Gastrocnemius medialis (tissue), 4 donors: ENCODE measurements around the gene ARHGAP26. TPM values are rescaled to one million over a fixed set of nuclear protein-coding genes. Genes with fewer than 3 reads are reported as not detected.

Experiments used
- ATAC-seq, 2 donors: fragments of 150-250 bp; one replicate each; pipeline ENCODE4 v1.9.1; 2016
- DNase-seq, 2 donors: peaks; one replicate each; pipeline ENCODE4 v3.0.0-alpha.2; 2019
- H3K27ac ChIP-seq, 4 donors: fragments of 200-600 bp; sonication (generic); 1 replicate in 1 of 4; 2 replicates in 3 of 4; pipeline ENCODE4 v1.5.1; 2016 to 2018; ENCODE audit warnings: mild to moderate bottlenecking in 2 of 4, moderate library complexity in 1 of 4
- H3K27me3 ChIP-seq, 3 donors: fragments of 200-600 bp; sonication (generic) in 2 of 3; 1 replicate in 1 of 3; 2 replicates in 2 of 3; pipeline versions ENCODE4 v1.5.1 to v1.6.0; 2016 to 2019; ENCODE audit warnings: mild to moderate bottlenecking in 1 of 3, moderate library complexity in 1 of 3
- H3K36me3 ChIP-seq, 2 donors: fragments of 200-600 bp; sonication (generic) in 1 of 2; one replicate each; pipeline ENCODE4 v1.5.1; 2017 to 2018
- H3K4me1 ChIP-seq, 2 donors: fragments of 200-600 bp; sonication (generic) in 1 of 2; one replicate each; pipeline ENCODE4 v1.5.1; 2016 to 2017; ENCODE audit warnings: mild to moderate bottlenecking in 2 of 2
- H3K4me3 ChIP-seq, 4 donors: fragments of 200-600 bp; sonication (generic) in 3 of 4; 1 replicate in 1 of 4; 2 replicates in 3 of 4; pipeline ENCODE4 v1.5.1; 2016 to 2019; ENCODE audit warnings: mild to moderate bottlenecking in 2 of 4
- H3K9me3 ChIP-seq, 3 donors: fragments of 200-600 bp; sonication (generic) in 2 of 3; 1 replicate in 1 of 3; 2 replicates in 2 of 3; pipeline ENCODE4 v1.5.1; 2016 to 2019
- POLR2A ChIP-seq, 2 donors: fragments of 450-650 bp; IDR thresholded peaks; one replicate each; pipeline ENCODE4 v1.6.1; 2017; ENCODE audit warnings: antibody characterized with exemption in 2 of 2, mild to moderate bottlenecking in 2 of 2, moderate library complexity in 2 of 2
- in situ Hi-C, 4 donors: fragments of 200-750 bp; cut with MboI; loops; one replicate each; pipeline versions ENCODE4 v1.15.0 to v1.8.0; 2017; ENCODE audit warnings: low sequenced_read_pairs in 4 of 4
- intact Hi-C: fragments of 100-400 bp; cut with DNase I; formaldehyde crosslinking; loops from one replicate; pipeline ENCODE4 v1.15.1; 2023; ENCODE audit warnings: low total_unique reads
- total RNA-seq, 4 donors: library from RNA; depleted of rRNA; stranded (reverse); fragments of >200 nt; gene quantifications; one replicate each; pipeline versions ENCODE4 v1.1.0 to v1.2.3, GENCODE V29; 2016
- TF ChIP-seq, protein P1 (sequence below), 5 experiments: fragments of 450-650 bp in 3 of 5; fragments of 200-600 bp in 2 of 5; sonication (generic) in 2 of 5; IDR thresholded peaks in 4 of 5; conservative IDR thresholded peaks in 1 of 5; 1 replicate in 4 of 5; 2 replicates in 1 of 5; pipeline ENCODE4 v1.5.1; 2016 to 2019; ENCODE audit warnings: antibody characterized with exemption in 5 of 5, mild to moderate bottlenecking in 3 of 5, moderate library complexity in 3 of 5

Gene ARHGAP26
- total RNA-seq, 4 donors from 2014 or later = 9.1 to 22.4 (median 13.4) TPM

DNA sequence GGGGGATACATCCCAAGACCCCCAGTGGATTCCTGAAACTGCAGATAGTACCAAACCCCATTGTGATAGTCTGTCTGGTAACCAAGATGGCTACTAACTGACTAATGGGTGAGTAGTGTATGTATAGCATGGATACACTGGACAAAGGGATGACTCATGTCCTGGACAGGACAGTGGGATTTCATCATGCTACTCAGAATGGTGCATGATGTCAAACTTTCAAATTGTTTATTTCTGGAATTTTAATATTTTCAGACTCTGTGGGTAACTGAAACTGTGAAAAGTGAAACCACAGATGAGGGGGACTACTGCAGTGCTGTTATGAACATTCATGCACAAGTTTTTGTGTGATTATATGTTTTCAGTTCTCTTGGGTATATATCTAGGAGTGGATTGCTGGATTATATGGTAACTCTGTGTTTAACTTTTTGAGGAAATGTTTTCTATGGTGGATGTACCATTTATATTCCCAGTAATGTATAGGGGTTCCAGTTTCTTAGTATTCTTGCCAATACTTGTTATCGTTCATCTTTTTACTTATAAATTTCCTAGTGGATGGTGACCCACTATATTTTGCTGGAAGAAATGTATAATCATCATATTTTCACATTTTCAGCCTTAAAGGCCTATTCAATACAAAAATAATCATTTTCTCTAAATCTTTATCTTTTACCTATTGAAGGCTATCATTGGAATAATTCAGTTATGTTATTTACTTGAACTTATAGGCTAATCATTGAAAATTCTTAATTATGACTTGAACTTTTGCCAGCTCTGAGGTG is 492.4 kb downstream of the ARHGAP26 start:
- in situ Hi-C loops = no loop called here
- H3K9me3 ChIP-seq = no peaks in the 10 kb centered on the region
- no peaks in the 10 kb centered on the region for H3K4me1 ChIP-seq
- intact Hi-C loops = no loop called here
- DNase-seq (no peak), ATAC-seq (peak; percentile 54 to 78)
- no peak overlapping the region for H3K4me3 ChIP-seq
- H3K27ac ChIP-seq = no peak overlapping the region
- TF ChIP-seq, protein P1, sequence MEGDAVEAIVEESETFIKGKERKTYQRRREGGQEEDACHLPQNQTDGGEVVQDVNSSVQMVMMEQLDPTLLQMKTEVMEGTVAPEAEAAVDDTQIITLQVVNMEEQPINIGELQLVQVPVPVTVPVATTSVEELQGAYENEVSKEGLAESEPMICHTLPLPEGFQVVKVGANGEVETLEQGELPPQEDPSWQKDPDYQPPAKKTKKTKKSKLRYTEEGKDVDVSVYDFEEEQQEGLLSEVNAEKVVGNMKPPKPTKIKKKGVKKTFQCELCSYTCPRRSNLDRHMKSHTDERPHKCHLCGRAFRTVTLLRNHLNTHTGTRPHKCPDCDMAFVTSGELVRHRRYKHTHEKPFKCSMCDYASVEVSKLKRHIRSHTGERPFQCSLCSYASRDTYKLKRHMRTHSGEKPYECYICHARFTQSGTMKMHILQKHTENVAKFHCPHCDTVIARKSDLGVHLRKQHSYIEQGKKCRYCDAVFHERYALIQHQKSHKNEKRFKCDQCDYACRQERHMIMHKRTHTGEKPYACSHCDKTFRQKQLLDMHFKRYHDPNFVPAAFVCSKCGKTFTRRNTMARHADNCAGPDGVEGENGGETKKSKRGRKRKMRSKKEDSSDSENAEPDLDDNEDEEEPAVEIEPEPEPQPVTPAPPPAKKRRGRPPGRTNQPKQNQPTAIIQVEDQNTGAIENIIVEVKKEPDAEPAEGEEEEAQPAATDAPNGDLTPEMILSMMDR (IDR thresholded peaks at IDR 0.05 in 4 of 5, conservative IDR thresholded peaks at IDR 0.05 in 1 of 5) = no peak
- TF ChIP-seq POLR2A (IDR thresholded peaks at IDR 0.05) = no peak
- no peaks in the 10 kb centered on the region for H3K27me3 ChIP-seq
- no peaks in the 10 kb centered on the region for H3K36me3 ChIP-seq

DNA sequence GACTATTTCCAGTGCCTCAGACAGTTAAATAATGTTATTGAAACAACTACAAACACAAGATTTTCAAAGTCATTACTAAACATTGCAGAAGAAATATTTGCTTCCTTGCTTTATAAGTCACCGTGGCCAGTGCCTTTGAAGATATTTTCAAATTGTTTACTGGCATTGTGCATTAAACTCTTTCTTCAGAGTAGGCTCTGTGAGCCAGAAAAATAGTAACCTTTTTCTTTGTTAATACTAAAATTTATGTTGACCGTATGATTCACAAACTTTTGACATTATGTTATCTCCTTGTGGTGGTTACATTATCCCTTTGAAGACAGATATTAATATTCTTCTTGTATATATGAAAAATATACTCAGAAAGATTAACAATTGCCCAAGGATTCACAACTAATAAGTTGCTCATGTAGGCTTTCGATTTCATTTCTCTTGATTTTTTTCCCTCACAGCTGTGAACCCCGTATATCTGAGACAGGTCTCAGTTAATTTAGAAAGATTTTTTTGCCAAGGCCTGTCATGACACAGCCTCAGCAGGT is 493.2 kb downstream of the ARHGAP26 start:
- no peaks in the 10 kb centered on the region for H3K36me3 ChIP-seq
- no peaks in the 10 kb centered on the region for H3K4me1 ChIP-seq
- in situ Hi-C loops (no loop called here), intact Hi-C loops (no loop called here)
- H3K9me3 ChIP-seq = no peaks in the 10 kb centered on the region
- H3K4me3 ChIP-seq = no peak overlapping the region
- ATAC-seq (no peak), DNase-seq (no peak)
- no peaks in the 10 kb centered on the region for H3K27me3 ChIP-seq
- no peak for TF ChIP-seq POLR2A (IDR thresholded peaks at IDR 0.05)
- TF ChIP-seq, protein P1 (IDR thresholded peaks at IDR 0.05 in 4 of 5, conservative IDR thresholded peaks at IDR 0.05 in 1 of 5) = no peak
- H3K27ac ChIP-seq = no peak overlapping the region

DNA sequence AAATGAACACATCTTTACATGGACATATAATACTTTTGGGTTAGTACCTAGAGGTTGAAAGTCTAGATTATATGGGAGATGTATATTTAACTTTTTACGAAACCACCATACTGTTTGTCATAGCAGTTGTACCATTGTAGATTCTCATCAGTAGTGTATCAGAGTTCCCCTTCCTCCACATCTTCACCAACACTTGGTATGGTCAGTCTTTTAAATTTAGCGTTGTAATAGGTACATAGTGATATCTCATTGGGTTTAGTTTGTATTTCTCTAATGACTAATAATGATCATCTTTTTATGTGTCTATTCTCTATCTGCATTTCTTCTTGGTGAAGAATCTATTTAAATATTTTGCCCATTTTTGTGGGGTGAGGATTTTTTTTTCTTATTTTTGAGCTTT is 495.8 kb downstream of the ARHGAP26 start:
- Histone ChIP-seq H3K4me1 (no peaks in the 10 kb centered on the region), H3K36me3 (no peaks in the 10 kb centered on the region), H3K9me3 (no peaks in the 10 kb centered on the region), H3K4me3 (no peak overlapping the region), H3K27ac (no peak overlapping the region), H3K27me3 (no peaks in the 10 kb centered on the region)
- in situ Hi-C loops = no loop called here
- DNase-seq (no peak), ATAC-seq (no peak)
- TF ChIP-seq, protein P1 (IDR thresholded peaks at IDR 0.05 in 4 of 5, conservative IDR thresholded peaks at IDR 0.05 in 1 of 5) = no peak
- TF ChIP-seq POLR2A (IDR thresholded peaks at IDR 0.05) = no peak
- intact Hi-C loops = no loop called here

DNA sequence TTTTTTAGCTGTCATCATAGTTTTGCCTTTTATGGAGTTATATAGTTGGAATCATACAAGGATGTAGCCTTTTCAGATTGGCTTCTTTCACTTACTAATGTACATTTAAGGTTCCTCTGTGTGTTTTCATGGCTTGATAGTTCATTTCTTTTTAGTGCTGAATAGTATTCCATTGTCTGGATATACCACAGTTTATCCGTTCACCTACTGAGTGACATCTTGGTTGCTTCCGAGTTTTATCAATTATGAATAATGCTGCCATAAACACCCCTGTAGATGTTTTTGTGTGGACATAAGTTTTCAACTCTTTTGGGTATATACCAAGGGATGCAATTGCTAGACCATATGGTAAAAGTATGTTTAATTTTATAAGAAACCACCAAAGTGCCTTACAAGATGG is 497.0 kb downstream of the ARHGAP26 start:
- Histone ChIP-seq H3K27me3 (no peaks in the 10 kb centered on the region), H3K4me3 (no peak overlapping the region), H3K4me1 (no peaks in the 10 kb centered on the region), H3K27ac (no peak overlapping the region), H3K9me3 (no peaks in the 10 kb centered on the region), H3K36me3 (no peaks in the 10 kb centered on the region)
- in situ Hi-C loops (no loop called here), intact Hi-C loops (no loop called here)
- TF ChIP-seq, protein P1 (IDR thresholded peaks at IDR 0.05 in 4 of 5, conservative IDR thresholded peaks at IDR 0.05 in 1 of 5) = no peak
- no peak for TF ChIP-seq POLR2A (IDR thresholded peaks at IDR 0.05)
- DNase-seq = no peak
- no peak for ATAC-seq
